HG02970 (cell line): ENCODE results near the gene LILRA6.
"Not testable (repeated sequence)": the region's sequence is repeated elsewhere in the genome, so short reads cannot be mapped to it uniquely, and the experiment has no call there.

Experiments used
- ATAC-seq: cut with Tn5 transposase; IDR thresholded peaks from one replicate; pipeline ENCODE4 v1.9.1; 2021; ENCODE audit warnings: mild to moderate bottlenecking, moderate library complexity, moderate number of reproducible peaks; ENCODE audit not compliant: unreplicated experiment, low FRiP score

LILRA6 gene

GRCh38 chr19:54268936-54269335 is 26.3 kb upstream of the LILRA6 start:
- no peak for ATAC-seq

GRCh38 chr19:54266133-54266532 is 23.5 kb upstream of the LILRA6 start:
- no peak for ATAC-seq

GRCh38 chr19:54262470-54262869 is 19.9 kb upstream of the LILRA6 start:
- no peak for ATAC-seq

- no peak for ATAC-seq
Measured at GRCh38 chr19:54262066-54262465, 19.5 kb upstream of the LILRA6 start.

- no peak for ATAC-seq
Measured at GRCh38 chr19:54257116-54257480, 14.5 kb upstream of the LILRA6 start, which contains the start of gene LILRB5. TSS of gene LILRB5 (minus strand) at chr19:54257273. CDS start at chr19:54257193, 80 bp downstream.

- ATAC-seq = no peak
Measured at GRCh38 chr19:54256250-54257115, 13.9 kb upstream of the LILRA6 start.

GRCh38 chr19:54255105-54255775 is 12.7 kb upstream of the LILRA6 start:
- ATAC-seq = no peak

- no peak for ATAC-seq
Measured at GRCh38 chr19:54254195-54254906, 11.8 kb upstream of the LILRA6 start.

- ATAC-seq = no peak
Measured at GRCh38 chr19:54253331-54254194, 11.0 kb upstream of the LILRA6 start.

- ATAC-seq = no peak
Measured at GRCh38 chr19:54252845-54253244, 10.3 kb upstream of the LILRA6 start.

GRCh38 chr19:54252243-54252642 is 9.7 kb upstream of the LILRA6 start:
- ATAC-seq = no peak

- no peak for ATAC-seq
Measured at GRCh38 chr19:54248016-54248601, 5.5 kb upstream of the LILRA6 start.

- ATAC-seq = no peak
Measured at GRCh38 chr19:54247106-54247930, 4.7 kb upstream of the LILRA6 start.

GRCh38 chr19:54245936-54246335 is 3.3 kb upstream of the LILRA6 start:
- ATAC-seq = no peak

GRCh38 chr19:54243809-54244208 is 1.2 kb upstream of the LILRA6 start:
- not testable (repeated sequence) for ATAC-seq

GRCh38 chr19:54242234-54242633 is 356 bp downstream of the LILRA6 start:
- not testable (repeated sequence) for ATAC-seq

GRCh38 chr19:54240372-54241336 is 1.9 kb downstream of the LILRA6 start:
- not testable (repeated sequence) for ATAC-seq
